NK-92 (cell line): ENCODE results near the gene USP48.
"Not testable (repeated sequence)": the region's sequence is repeated elsewhere in the genome, so short reads cannot be mapped to it uniquely, and the experiment has no call there.

Experiments used
- DNase-seq: peaks from one replicate; lab custom pipeline; 2025; ENCODE audit not compliant: unreplicated experiment; lab: John Stamatoyannopoulos, UW

USP48 gene

DNA sequence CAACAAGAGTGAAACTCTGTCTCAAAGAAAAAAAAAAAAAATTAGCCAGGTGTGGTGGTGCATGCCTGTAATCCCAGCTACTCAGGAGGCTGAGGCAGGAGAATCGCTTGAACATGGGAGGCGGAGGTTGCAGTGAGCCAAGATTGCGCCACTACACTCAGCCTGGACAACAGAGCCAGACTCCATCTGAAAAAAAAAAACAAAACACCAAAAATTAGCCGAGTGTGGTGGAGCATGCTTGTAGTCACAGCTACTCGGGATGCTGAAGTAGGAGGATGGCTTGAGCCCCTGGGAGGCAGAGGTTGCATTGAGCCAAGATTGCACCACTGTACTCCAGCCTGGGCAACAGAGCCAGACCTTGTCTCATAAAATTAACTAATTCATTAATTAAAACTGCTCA lies 6.0 kb downstream of the USP48 start:
- DNase-seq = not testable (repeated sequence)

DNA sequence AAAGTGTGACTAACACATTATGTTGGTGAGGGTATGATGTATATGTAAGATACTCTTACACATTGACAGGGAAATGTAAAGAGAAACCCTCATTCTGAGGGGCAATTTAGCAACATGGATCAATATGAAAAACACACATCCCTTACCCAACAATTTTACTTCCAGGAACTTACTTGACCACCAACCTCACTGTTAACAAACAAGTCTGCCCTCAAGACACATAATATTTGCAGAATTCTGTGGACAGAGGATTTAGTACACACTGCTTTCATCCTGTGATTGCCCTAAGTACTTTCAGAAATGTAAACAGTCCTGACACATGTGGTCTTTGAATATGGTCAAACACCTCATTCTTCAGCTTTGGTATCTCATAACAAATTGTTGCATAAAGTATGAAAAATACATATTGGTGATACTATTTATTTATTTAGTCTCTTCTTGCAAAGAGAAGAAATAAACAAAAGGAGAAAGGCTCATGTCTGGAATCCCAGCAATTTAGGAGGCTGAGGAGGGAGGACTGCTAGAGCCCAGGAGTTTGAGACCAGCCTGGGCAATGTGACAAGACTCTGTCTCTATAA lies 6.9 kb downstream of the USP48 start:
- DNase-seq = no peak

DNA sequence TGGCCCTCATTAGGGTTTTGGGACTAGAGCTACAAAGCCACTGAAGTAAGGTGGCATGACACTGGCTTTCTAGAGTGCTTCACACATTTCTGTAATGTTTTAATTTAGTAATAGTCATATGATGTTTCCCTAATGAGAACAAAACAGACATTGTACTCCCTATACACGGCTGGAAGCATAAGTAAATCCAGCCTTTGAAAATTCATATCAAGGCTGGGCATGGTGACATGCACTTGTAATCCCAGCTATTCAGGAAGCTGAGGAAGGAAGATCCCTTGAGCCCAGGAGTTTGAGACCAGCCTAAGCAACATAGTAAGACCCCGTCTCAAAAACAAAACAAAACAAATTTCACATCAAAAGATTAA lies 7.4 kb downstream of the USP48 start:
- DNase-seq = no peak

DNA sequence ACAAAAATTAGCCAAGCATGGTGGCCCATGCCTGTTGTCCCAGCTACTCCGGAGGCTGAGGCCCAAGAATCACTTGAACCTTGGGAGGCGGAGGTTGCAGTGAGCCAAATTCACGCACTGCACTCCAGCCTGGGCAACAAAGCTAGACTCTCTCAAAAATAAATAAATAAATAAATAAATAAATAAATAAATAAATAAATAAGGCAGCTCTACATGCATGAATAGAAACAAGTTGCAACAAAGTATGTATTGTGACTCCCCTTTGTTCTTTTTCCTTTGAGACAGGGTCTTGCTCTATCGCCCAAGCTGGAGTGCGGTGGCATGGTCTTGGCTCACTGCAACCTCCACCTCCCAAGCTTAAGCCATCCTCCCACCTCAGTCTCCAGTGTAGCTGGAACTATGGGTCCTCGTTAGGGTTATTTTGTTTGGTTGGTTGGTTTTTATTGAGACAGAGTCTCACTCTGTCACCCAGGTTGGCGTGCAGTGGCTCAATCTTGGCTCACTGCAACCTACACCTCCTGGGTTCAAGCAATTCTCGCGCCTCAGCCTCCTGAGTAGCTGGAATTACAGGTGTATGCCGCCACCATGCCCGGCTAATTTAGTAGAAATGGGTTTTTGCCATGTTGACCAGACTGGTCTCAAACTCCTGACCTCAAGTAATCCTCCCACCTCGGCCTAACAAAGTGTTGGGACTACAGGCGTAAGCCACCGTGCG lies 8.0 kb downstream of the USP48 start:
- no peak for DNase-seq

DNA sequence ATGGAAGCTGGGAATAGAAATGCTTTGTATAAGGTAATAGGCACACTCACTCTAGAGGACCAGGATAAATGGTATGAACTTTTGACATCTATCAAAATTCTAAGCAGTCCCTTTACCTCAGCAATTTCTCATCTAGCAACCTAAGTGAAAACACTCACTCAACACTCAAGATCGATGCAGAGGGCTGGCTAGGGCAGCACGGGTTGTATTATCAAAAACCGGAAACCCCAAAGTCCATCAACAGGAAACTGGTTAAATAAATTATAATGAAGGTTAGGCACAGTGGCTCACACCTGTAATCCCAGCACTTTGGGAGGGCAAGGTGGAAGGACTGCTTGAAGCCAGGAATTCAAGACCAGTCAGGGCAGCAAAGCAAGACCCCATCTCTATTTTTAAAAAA lies 9.4 kb downstream of the USP48 start:
- DNase-seq = no peak

DNA sequence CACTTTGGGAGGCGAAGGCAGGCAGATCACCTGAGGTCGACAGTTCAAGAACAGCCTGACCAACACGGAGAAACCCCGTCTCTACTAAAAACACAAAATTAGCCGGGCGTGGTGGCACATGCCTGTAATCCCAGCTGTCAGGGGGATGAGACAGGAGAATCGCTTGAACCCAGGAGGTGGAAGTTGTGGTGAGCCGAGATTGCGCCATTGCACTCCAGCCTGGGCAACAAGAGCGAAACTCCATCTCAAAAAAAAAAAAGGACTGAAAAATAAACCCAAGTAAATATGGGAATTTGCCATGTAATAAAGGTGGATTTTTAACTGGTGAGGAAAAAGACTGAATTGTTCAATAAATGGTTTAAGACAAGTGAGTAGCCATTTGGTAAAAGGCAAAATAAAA lies 11.3 kb downstream of the USP48 start:
- DNase-seq = not testable (repeated sequence)

DNA sequence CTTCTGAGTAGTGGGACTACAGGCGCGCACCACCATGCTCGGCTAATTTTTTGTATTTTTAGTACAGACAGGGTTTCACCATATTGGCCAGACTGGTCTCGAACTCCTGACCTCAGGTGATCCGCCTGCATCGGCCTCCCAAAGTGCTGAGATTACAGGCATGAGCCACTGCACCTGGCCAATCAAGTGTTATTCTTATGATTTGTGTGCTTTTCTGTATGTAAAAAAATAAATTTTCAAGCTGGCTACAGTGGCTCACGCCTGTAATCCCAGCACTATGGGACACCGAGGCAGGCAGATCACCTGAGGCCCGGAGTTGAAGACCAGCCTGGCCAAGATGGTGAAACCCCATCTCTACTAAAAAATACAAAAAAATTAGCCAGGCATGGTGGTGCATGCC lies 12.3 kb downstream of the USP48 start:
- not testable (repeated sequence) for DNase-seq

DNA sequence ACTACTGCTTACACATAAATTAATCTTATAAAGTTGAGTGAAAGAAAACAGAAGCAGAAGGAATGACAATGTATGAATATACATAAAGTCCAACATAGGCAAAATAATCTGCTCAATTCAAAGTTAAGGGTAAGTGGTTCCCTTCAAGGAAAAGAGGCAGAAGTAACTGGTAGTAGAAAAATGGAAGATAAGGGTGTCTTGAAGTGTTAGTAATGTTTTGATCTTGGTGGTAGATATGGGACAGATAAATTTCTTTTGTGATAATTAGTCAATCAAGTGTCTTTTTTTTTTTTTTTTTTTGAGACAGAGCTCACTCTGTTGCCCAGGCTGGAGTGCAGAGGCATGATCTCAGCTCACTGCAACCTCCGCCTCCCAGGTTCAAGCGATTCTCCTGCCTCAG lies 12.7 kb downstream of the USP48 start:
- no peak for DNase-seq

DNA sequence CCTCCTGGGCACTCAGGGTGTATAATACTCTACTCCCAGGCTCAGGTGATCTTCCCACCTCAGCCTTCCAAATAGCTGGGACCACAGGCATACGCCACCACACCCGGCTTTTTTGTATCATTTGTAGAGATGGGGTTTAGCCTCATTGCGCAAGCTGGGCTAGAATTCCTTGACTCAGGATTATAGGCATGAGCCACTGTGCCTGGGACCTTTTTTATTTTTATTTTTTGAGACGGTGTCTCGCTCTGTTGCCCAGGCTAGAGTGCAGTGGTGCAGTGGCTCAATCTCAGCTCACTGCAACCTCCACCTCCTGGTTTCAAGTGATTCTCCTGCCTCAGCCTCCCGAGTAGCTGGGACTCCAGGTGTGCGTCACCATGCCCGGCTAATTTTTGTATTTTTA lies 15.8 kb downstream of the USP48 start:
- DNase-seq = not testable (repeated sequence)

DNA sequence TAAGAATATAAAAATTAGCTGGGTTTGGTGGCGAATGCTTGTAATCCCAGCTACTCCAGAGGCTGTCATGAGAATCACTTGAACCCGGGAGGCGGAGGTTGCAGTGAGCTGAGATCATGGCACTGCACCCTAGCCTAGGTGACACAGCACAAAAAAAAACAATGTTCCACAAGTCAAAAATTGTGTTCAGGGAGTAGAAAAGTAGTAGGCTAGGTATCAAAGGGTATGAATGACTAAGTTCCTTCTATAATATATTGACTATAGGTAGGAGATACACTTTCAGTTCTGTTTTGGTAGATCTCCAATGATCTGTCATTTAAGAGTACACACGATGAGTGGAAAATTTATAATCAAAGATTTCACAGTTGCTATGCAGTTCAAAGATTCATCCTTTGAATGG lies 16.7 kb downstream of the USP48 start:
- no peak for DNase-seq

DNA sequence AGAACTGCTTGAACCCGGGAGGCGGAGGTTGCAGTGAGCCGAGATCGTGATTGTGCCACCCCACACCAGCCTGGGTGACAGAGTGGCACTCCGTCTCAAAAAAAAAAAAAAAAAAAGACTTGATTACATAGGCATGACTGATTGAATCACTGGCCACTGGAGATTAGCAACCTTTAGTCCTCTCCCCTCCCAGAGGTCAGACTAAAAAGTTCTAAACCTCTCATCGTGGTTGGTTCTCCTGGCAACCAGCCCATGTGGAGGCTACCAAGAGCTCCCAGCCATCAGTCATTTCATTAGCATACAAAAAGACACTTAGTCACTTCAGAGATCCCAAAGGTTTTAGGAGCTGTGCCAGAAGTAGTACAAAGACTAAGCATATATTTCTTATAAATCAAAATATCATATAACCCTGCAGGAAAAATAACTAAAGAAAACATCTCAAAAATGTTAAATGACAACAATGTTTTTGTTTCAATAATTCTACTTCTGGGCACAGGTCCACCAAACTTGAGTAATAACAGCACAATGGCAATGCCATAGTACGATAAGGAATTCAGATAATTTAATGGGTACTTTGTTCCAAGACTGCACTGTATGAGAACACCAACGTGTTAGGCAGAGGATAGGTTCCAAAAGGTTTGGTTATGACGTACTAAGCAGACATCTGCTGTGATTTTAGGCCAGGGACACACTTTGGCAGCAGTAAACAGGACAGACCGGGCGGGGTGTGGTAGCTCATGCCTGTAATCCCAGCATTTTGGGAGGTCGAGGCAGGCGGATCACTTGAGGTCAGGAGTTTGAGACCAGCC lies 18.1 kb downstream of the USP48 start:
- DNase-seq = no peak

DNA sequence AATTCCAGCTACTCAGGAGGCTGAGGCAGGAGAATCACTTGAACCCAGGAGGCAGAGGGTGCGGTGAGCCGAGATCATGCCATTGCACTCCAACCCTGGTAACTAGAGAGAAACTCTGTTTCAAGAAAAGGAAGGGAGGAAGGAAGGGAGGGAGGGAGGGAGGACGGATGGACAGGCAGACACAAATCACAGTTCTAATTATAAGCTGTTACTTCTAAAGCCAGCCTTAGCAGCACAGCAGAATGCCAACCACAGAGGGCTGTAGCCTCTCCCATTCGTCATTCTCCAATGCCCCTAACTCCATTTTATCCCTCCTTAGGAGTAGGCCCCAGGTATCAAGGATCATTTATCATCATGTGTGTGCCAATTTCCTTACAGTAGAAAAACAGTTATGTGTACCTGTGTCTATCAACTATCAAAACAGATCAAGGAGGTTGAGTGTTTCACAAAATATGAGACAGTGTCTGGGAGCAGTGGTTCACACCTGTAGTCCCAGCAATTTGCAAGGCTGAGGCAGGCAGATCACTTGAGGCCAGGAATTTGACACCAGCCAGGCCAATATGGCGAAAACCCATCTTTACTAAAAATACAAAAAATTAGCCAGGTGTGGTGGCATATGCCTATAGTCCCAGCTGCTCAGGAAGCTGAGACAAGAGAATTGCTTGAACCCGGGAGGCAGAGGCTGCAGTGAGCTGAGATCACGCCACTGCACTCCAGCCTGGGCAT lies 19.1 kb downstream of the USP48 start:
- DNase-seq = no peak

DNA sequence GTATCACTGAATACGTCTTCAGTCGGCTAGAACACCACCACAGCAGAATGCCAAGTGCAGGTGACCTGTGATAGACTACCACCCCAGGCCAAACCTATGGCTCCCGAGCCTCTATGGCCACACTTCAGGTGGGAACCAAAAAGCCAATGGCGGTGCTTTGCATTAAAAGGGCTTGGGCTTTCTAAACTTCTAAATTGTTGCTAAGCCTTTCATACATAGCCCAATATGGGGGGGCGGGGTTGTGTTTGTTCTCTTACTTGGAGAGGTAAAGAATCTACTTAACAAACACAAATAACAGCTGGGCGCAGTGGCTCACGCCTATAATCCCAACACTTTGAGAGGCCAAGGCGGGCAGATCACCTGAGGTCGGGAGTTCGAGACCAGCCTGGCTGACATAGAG lies 19.7 kb downstream of the USP48 start:
- no peak for DNase-seq

DNA sequence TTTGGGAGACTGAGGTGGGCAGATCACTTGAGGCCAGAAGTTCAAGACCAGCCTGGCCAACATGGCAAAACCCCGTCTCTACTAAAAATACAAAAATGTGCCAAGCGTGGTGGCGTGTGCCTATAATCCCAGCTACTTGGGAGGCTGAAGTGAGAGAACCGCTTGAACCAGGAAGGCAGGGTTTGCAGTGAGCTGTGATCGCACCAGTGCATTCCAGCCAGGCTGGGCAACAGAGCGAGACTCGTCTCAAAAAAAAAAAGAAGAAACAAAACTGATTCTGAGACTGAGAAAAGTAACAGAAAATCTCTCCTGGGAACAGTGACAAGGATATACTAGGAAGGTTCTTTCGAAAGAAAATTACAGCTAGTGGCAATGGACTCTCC lies 20.9 kb downstream of the USP48 start:
- no peak for DNase-seq

DNA sequence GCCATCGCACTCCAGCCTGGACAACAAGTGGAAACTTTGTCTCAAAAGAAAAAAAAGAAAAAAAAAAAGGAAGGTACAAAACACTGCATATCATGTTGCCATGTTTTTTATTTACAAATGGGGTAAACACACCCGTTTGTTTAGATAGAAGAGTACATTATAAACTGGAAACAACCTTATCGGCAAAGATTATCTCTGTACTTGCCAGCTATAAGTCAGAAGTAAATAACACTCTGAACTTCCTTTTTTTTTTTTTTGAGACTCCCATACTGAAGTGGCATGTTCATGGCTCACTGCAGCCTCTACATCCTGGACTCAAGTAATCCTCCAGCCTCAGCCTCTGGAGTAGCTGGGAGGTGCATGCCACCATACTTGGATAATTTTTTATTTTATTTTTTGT lies 21.9 kb downstream of the USP48 start:
- DNase-seq = no peak

DNA sequence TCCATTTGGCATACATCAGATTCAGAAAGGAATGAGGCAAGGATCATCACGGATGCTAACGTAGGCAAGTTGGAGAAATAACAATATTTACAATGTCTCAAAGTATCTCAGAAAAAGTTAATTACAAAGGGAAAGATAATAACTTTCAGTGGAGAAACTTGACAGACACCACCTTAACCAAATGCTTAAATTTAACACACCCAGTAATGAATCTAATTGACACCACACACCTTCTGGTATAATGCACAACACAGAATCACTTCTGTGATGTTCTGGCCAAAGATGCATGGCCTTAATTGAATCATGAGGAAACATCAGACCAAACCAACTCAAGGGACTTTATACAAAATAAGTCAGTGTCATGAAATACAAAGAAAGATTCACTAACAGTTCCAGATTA lies 23.1 kb downstream of the USP48 start:
- no peak for DNase-seq

DNA sequence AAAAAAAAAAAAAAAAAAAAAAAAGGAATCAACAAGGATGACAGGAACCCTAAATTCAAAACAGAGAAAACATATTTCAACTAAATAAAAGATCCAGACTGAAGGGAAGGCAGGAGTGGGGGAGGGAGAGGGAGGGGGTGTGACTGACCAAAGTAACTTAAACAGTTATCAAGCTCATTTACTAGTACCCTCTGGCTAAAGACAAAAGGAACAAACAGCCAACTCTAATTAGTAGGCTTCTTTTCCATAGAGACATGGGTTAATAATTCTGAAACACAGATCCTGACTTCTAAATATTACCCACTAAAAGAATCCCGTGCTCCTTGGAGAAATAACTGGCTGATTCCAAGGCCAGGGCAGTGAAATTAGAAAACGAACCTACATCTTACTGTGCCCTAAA lies 23.8 kb downstream of the USP48 start:
- no peak for DNase-seq

DNA sequence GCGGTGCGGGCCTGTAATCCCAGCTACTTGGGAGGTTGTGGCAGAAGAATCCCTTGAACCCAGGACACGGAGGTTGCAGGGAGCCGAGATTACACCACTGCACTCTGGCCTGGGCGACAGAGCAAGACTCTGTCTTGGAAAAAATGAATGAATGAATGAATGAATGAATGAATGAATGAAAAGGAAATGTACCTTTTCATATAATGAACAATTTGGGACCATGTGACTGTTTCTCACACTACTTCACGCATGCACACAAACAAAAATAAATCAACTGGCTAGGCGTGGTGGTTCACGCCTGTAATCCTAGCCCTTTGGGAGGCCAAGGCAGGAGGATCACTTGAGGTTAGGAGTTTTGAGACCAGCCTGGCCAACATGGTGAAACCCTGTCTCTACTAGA lies 24.3 kb downstream of the USP48 start:
- DNase-seq = no peak

DNA sequence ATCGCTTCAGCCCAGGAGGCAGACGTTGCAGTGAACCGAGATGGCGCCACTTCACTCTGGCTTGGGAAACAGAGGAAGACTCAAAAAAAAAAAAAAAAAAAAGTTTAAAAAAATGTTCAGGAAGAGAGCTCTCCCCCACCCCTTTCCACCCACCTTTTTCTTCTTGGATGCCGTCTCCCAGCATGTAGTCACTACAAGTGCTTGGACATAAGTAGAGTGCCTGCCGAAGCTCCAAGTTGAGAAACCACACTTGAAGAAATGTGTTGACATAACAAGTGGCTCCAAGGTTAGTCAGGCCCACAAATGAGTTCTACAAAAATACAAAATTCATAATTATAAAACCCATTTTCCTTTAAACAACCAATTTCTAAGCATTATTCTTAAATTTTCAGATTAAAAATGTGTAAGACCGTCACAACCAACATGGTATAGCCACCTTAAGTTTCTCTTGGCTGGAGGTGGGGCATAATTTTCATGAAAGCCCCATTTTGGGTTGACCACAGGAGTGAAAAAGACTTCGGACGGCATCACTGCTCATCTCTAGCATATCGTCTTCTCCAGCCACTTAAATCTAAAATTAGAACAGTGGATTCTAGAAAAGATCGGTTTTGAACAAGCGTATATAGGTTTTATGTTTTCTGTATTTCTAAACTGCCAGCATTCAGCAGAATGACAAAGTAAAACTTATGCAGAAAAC lies 26.4 kb downstream of the USP48 start:
- no peak for DNase-seq

DNA sequence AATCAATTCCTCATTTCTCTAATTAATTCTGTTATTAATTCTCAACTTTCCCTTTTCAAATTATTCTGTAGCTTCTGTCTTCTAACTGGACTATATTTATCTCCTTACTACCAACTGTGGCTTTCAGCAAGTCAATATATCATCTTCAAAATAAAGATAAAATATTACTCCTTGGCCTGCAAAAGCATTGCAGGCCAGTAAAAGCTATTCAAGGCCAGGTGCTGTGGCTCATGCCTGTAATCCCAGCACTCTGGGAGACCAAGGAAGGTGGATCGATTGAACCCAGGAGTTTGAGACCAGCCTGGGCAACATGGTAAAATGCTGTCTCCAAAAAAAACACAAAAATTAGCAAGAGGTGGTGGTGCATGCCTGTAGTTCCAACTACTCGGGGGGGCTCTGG lies 27.9 kb downstream of the USP48 start:
- DNase-seq = no peak

DNA sequence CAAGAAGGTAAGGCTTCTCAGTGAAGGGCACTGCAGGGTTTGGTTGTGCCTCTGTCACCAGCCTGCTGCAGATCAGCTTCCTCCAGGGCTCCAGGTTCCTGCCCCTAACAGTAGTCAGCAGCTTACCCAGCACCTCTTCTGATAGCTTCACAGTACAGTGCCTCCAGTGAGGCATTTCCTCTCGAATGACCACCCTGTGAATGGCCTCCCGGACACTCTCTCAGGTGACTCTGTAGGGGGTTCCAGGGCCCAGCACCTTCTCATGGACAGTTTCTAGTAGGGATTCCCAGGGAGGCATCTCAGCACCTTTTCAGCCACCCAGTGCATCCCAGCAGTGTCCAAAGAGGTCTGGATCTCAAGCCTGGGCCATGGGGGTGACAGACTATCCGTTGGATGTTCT lies 28.4 kb downstream of the USP48 start:
- DNase-seq = no peak
